Posterior cingulate gyrus (tissue), 11 donors: ENCODE measurements around the gene STMN3.
"Not testable (repeated sequence)": the region's sequence is repeated elsewhere in the genome, so short reads cannot be mapped to it uniquely, and the experiment has no call there.

Experiments
- DNase-seq, 10 donors: peaks; one replicate each; pipeline versions ENCODE4 v3.0.0 to v3.0.0-alpha.2; 2020 to 2021; ENCODE audit warnings: mixed read lengths in 3 of 10
- intact Hi-C: fragments of 100-400 bp; cut with DNase I; formaldehyde crosslinking; loops from one replicate; pipeline ENCODE4 v1.15.1; 2023

The STMN3 gene

GRCh38 chr20:63680427-63680826, 27.2 kb upstream of the STMN3 start:
- intact Hi-C loops = no loop called here
- no peak for DNase-seq

GRCh38 chr20:63679799-63680305, 26.6 kb upstream of the STMN3 start:
- intact Hi-C loops = no loop called here
- DNase-seq = peak in 3 of 10 donors; percentile 36 to 85 (median 50)

GRCh38 chr20:63678667-63679465, 25.6 kb upstream of the STMN3 start:
- no peak for DNase-seq
- intact Hi-C loops = no loop called here

- intact Hi-C loops = no loop called here
- no peak for DNase-seq
These were observed 24.8 kb upstream of the STMN3 start for GRCh38 chr20:63678071-63678470.

GRCh38 chr20:63675681-63676368, 22.6 kb upstream of the STMN3 start:
- no peak for DNase-seq
- intact Hi-C loops = no loop called here

- intact Hi-C loops = no loop called here
- no peak for DNase-seq
These were observed 20.7 kb upstream of the STMN3 start for GRCh38 chr20:63673951-63674350.

- intact Hi-C loops = no loop called here
- DNase-seq = no peak
These were observed 19.4 kb upstream of the STMN3 start for GRCh38 chr20:63672666-63673065.

GRCh38 chr20:63671695-63672094, 18.5 kb upstream of the STMN3 start:
- DNase-seq, intact Hi-C loops: not testable (repeated sequence)

- DNase-seq = no peak
These were observed 15.1 kb upstream of the STMN3 start for GRCh38 chr20:63668351-63668750.

GRCh38 chr20:63667858-63668257, 14.6 kb upstream of the STMN3 start:
- intact Hi-C loops = no loop called here
- no peak for DNase-seq

More at GRCh38 chr20:63668351-63668750, 15.1 kb upstream of the STMN3 start:
- intact Hi-C loops = no loop called here

- DNase-seq = no peak
- intact Hi-C loops = no loop called here
These were observed 12.5 kb upstream of the STMN3 start for GRCh38 chr20:63665708-63666107.

- peak in 9 of 10 donors; percentile 38 to 98 (median 80) for DNase-seq
- intact Hi-C loops = no loop called here
These were observed 11.8 kb upstream of the STMN3 start for GRCh38 chr20:63664861-63665594.

GRCh38 chr20:63664143-63664851, 11.1 kb upstream of the STMN3 start:
- DNase-seq = no peak
- intact Hi-C loops = no loop called here

GRCh38 chr20:63663332-63664066, 10.3 kb upstream of the STMN3 start:
- intact Hi-C loops = no loop called here

GRCh38 chr20:63662813-63663189, 9.6 kb upstream of the STMN3 start:
- intact Hi-C loops = no loop called here
- no peak for DNase-seq

More at GRCh38 chr20:63663332-63664066, 10.3 kb upstream of the STMN3 start:
- no peak for DNase-seq

GRCh38 chr20:63661959-63662812, 9.0 kb upstream of the STMN3 start:
- intact Hi-C loops = no loop called here
- DNase-seq = no peak

GRCh38 chr20:63661108-63661507, 7.9 kb upstream of the STMN3 start:
- DNase-seq = peak in 1 of 10 donors; percentile 72
- intact Hi-C loops = no loop called here

GRCh38 chr20:63660622-63661021, 7.4 kb upstream of the STMN3 start:
- intact Hi-C loops = no loop called here

GRCh38 chr20:63660174-63660573, 7.0 kb upstream of the STMN3 start:
- not testable (repeated sequence) for DNase-seq

More at GRCh38 chr20:63660622-63661021, 7.4 kb upstream of the STMN3 start:
- no peak for DNase-seq

More at GRCh38 chr20:63660174-63660573, 7.0 kb upstream of the STMN3 start:
- intact Hi-C loops = not testable (repeated sequence)
